SK-N-SH treated with all-trans-retinoic acid at 6 μM for 48 hours (cell line): ENCODE measurements around the gene PLPP7.

ENCODE experiments used
- GLIS3 ChIP-seq: fragments of 250-450 bp; sonication (Bioruptor Pico); IDR thresholded peaks from 2 replicates; pipeline ENCODE4 v1.5.0; 2020; ENCODE audit warnings: mild to moderate bottlenecking, moderate library complexity
- PATZ1 ChIP-seq: fragments of 250-450 bp; sonication (Bioruptor Pico); IDR thresholded peaks from 2 replicates; pipeline ENCODE4 v1.8.0; 2020; ENCODE audit warnings: mild to moderate bottlenecking, moderate library complexity, borderline replicate concordance

DNA sequence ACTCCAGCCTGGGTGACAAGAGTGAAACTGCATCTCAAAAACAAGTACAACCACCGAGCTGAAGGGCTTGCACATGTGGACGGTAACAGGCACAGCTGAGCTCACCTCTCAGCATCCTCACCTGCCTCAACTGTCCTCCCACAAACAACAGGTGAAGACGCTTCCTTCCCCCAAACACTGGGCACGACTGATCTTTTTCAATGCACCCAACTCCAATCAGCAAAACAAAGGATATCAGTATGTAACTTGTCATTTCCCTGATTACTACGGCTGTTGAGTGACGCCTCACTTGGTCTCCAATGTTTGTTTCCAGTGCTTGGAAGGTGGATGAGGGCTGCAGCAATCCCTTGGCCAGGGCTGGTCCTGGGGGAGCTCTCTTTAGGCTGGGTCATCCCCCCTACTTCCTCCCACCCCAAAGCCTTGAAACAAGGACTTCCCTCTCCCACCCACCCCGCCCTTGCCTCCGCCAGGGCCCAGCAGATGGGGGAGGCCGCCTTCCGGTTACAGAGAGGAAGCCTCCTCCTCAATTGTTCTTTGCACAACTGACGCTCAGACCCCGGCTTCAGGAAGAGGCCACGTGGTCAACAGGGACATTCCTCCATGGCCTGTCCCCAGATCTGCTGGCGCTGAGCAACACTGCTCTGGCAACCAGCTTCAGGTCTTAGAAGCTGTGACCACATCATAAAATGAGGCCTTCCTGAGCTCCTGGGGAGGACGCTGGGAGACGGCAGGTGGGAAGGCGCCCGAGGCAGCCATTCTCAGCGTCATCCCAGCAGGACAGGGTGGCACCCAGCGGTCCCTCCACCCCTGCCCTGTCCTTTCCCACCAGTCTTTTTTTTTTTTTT lies 19.1 kb upstream of the PLPP7 start:
- TF ChIP-seq PATZ1 (CRISPR knock-in tag) (no peak), GLIS3 (CRISPR knock-in tag) (no peak)
